ENCODE results near the gene RORC.

DNA sequence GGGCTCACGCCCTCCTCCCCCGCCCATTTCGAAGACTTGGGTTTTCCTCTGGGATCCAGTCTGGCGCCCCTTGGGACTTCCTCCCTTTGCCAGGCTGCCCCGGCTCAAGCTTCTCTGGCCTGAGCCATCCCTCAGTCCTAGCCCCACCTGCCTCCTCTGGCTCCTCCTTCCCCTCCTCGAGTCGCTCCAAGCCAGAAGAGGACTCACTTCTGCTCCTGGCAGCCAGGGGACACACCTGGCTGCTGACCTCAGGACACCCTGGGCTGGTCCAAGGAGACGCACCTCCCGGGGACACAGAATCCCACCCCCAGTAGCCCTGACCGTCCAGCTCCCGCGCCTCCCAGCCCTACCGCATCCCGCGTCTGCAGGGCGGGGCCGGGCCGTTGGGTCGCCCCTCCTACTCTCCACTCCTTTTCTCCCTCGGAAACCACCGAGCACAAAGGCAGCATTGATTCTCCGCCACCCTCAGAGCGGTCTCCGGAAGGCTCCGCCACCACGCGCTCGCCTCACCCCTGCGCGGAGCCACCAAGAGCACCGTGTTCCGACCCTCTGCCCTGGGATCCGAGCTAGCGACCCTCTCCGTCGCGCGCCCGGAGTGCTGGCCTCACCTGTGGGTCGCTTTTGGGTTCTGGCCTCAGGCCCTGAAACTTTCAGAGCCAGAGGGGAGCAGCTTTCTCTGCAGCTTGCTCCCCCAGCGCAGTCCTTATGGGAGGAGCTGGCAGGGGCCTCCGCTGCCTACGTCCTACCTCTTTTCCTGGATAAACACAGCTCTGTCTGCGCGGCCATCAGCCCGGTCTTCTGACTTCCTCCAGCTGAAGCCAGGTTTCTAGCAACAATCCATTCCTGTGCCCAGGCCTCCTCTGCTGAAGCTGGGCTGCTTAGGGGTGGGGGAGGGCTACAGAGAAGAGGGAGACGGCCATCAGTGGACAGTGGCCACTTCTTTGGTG lies 8.1 kb upstream of the RORC start, which contains the start of gene C2CD4D:
- TF ChIP-seq, protein P1, sequence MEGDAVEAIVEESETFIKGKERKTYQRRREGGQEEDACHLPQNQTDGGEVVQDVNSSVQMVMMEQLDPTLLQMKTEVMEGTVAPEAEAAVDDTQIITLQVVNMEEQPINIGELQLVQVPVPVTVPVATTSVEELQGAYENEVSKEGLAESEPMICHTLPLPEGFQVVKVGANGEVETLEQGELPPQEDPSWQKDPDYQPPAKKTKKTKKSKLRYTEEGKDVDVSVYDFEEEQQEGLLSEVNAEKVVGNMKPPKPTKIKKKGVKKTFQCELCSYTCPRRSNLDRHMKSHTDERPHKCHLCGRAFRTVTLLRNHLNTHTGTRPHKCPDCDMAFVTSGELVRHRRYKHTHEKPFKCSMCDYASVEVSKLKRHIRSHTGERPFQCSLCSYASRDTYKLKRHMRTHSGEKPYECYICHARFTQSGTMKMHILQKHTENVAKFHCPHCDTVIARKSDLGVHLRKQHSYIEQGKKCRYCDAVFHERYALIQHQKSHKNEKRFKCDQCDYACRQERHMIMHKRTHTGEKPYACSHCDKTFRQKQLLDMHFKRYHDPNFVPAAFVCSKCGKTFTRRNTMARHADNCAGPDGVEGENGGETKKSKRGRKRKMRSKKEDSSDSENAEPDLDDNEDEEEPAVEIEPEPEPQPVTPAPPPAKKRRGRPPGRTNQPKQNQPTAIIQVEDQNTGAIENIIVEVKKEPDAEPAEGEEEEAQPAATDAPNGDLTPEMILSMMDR (IDR thresholded peaks at IDR 0.05 in 2 of 3, conservative IDR thresholded peaks at IDR 0.05 in 1 of 3; ENCODE audit: borderline replicate concordance in 1 of 3, insufficient read depth in 1 of 3, low read depth in 2 of 3, low read length in 2 of 3): no peak
- no peak for TF ChIP-seq SRF (IDR thresholded peaks at IDR 0.05; ENCODE audit: low read depth)
- TF ChIP-seq YY1 (IDR thresholded peaks at IDR 0.05; ENCODE audit: extremely low read depth, insufficient replicate concordance, low read depth, low read length): no peak
- TF ChIP-seq, protein P2, sequence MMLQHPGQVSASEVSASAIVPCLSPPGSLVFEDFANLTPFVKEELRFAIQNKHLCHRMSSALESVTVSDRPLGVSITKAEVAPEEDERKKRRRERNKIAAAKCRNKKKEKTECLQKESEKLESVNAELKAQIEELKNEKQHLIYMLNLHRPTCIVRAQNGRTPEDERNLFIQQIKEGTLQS (IDR thresholded peaks at IDR 0.05): no peak
- no peak for TF ChIP-seq POLR2A (IDR thresholded peaks at IDR 0.05; ENCODE audit: borderline replicate concordance, extremely low read depth, insufficient read depth, insufficient read length)
- no peak for TF ChIP-seq EZH2 (IDR thresholded peaks at IDR 0.05)
- TF ChIP-seq, protein P3, sequence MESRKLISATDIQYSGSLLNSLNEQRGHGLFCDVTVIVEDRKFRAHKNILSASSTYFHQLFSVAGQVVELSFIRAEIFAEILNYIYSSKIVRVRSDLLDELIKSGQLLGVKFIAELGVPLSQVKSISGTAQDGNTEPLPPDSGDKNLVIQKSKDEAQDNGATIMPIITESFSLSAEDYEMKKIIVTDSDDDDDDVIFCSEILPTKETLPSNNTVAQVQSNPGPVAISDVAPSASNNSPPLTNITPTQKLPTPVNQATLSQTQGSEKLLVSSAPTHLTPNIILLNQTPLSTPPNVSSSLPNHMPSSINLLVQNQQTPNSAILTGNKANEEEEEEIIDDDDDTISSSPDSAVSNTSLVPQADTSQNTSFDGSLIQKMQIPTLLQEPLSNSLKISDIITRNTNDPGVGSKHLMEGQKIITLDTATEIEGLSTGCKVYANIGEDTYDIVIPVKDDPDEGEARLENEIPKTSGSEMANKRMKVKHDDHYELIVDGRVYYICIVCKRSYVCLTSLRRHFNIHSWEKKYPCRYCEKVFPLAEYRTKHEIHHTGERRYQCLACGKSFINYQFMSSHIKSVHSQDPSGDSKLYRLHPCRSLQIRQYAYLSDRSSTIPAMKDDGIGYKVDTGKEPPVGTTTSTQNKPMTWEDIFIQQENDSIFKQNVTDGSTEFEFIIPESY (IDR thresholded peaks at IDR 0.05; ENCODE audit: extremely low read depth, insufficient replicate concordance, low read length): no peak
- peak; percentile 57; the same call in 1 of the 2 replicates for TF ChIP-seq POLR2AphosphoS5 (IDR thresholded peaks at IDR 0.05; ENCODE audit: low read depth, low read length)
- no peak for TF ChIP-seq EZH2phosphoT487 (IDR thresholded peaks at IDR 0.05; ENCODE audit: borderline replicate concordance)
- TF ChIP-seq, protein P4, sequence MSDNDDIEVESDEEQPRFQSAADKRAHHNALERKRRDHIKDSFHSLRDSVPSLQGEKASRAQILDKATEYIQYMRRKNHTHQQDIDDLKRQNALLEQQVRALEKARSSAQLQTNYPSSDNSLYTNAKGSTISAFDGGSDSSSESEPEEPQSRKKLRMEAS (IDR thresholded peaks at IDR 0.05): peak; percentile 28
